Tibial artery (tissue), 4 donors: ENCODE results near the gene ICE1.
"Not testable (repeated sequence)": the region's sequence is repeated elsewhere in the genome, so short reads cannot be mapped to it uniquely, and the experiment has no call there.

ENCODE experiments used
- DNase-seq, 2 donors: peaks; one replicate each; pipeline ENCODE4 v3.0.0-alpha.2; 2019
- H3K27ac ChIP-seq, 2 donors: fragments of 200-600 bp; sonication (generic) in 1 of 2; 1 replicate in 1 of 2; 2 replicates in 1 of 2; pipeline ENCODE4 v1.5.1; 2018 to 2019; ENCODE audit warnings: mild to moderate bottlenecking in 1 of 2
- H3K27me3 ChIP-seq, 2 donors: fragments of 200-600 bp; sonication (generic) in 1 of 2; one replicate each; pipeline versions ENCODE4 v1.5.1 to v1.6.0; 2016 to 2019
- H3K36me3 ChIP-seq, 3 donors: fragments of 200-600 bp; sonication (generic) in 2 of 3; one replicate each; pipeline ENCODE4 v1.5.1; 2016 to 2019; ENCODE audit warnings: mild to moderate bottlenecking in 2 of 3
- H3K4me1 ChIP-seq, 4 donors: fragments of 200-600 bp; sonication (generic) in 2 of 4; 1 replicate in 3 of 4; 2 replicates in 1 of 4; pipeline ENCODE4 v1.5.1; 2016 to 2019
- H3K4me3 ChIP-seq, 2 donors: fragments of 200-600 bp; sonication (generic) in 1 of 2; 1 replicate in 1 of 2; 2 replicates in 1 of 2; pipeline ENCODE4 v1.5.1; 2018 to 2019; ENCODE audit warnings: mild to moderate bottlenecking in 2 of 2
- H3K9me3 ChIP-seq, 3 donors: fragments of 200-600 bp; sonication (generic) in 1 of 3; one replicate each; pipeline ENCODE4 v1.5.1; 2016 to 2019
- CTCF ChIP-seq, 2 experiments: fragments of 200-600 bp in 1 of 2; fragments of 450-650 bp in 1 of 2; IDR thresholded peaks; one replicate each; pipeline ENCODE4 v1.5.1; 2017 to 2019; ENCODE audit warnings: antibody characterized with exemption in 2 of 2, mild to moderate bottlenecking in 1 of 2, moderate library complexity in 1 of 2
- intact Hi-C: fragments of 100-400 bp; cut with DNase I; formaldehyde crosslinking; loops from one replicate; pipeline ENCODE4 v1.15.0; 2023; ENCODE audit warnings: low total_unique reads

ICE1 gene

DNA sequence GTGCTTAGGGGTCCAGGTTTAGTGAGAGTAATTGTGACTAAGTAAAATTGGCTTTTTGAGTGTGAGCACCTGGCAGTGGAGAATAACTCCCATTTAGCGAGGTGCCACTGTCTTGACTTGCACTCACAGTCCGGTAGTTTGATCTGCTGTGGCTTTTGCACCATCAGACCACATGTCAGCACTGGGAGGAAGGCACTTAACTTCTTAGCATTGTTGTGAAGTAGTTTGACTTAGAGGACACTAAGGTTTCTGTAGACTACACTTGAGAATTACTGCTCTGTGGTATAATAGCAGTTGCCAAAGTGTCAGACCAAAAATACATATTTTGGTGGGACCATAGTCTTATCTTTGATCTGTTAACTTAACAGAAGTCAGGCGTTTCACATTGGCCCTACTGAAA, 63.6 kb downstream of the ICE1 start:
- no peak for DNase-seq
- Histone ChIP-seq H3K27ac (no peak overlapping the region), H3K9me3 (no peaks in the 10 kb centered on the region), H3K4me3 (no peak overlapping the region), H3K4me1 (no peaks in the 10 kb centered on the region), H3K36me3 (peaks cover 0 to 56% (median 10%) of the 10 kb centered on the region in 3 donors), H3K27me3 (no peaks in the 10 kb centered on the region)
- TF ChIP-seq CTCF (IDR thresholded peaks at IDR 0.05) = no peak
- intact Hi-C loops = no loop called here

GRCh38 chr5:5487585-5488360, 65.3 kb downstream of the ICE1 start:
- no peak for DNase-seq
- H3K4me3 ChIP-seq = no peak overlapping the region
- peaks cover 0 to 3% (median 0%) of the 10 kb centered on the region in 4 donors for H3K4me1 ChIP-seq
- no peak for TF ChIP-seq CTCF (IDR thresholded peaks at IDR 0.05)
- H3K36me3 ChIP-seq = peaks cover 0 to 50% (median 10%) of the 10 kb centered on the region in 3 donors
- intact Hi-C loops = no loop called here
- H3K27ac ChIP-seq = no peak overlapping the region
- H3K27me3 ChIP-seq = no peaks in the 10 kb centered on the region
- H3K9me3 ChIP-seq = no peaks in the 10 kb centered on the region

DNA sequence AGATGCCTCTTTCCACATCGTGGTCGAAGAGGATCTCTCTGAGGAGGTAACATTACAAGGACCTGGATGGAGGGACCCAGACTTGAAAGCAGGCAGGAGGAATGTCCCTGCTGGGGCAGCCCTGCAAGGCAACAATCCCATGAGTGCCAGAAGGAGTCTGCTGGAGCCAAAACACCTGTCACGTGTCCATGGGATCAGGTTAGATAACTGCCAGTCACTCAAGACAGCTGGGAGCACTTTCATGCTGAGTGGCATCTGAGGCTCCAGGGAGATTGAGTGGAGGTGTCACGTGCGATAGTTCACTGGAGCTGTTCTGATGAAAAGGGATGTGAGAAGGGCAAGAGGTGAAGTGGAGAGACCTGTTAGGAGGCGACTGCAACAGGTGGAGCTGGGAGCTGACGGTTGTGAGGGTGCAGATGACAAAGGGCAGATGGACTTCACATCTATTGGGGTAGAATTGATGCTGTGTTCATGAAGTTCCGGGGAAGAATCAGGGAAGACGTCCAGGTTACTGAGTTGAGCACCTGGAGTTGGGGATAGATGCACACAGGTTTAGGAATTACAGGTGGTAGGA, 68.4 kb downstream of the ICE1 start:
- Histone ChIP-seq H3K36me3 (peaks cover 0 to 40% (median 10%) of the 10 kb centered on the region in 3 donors), H3K27me3 (no peaks in the 10 kb centered on the region), H3K4me3 (no peak overlapping the region), H3K4me1 (peaks cover 3 to 20% (median 9%) of the 10 kb centered on the region in 4 donors), H3K9me3 (no peaks in the 10 kb centered on the region), H3K27ac (no peak overlapping the region)
- TF ChIP-seq CTCF (IDR thresholded peaks at IDR 0.05) = no peak
- DNase-seq = no peak
- intact Hi-C loops = loop anchor here (5.0 to 10.0 kb wide), 2 partner anchors 954 to 1091 kb away; partner anchors contain the start of gene UBE2QL1

GRCh38 chr5:5492087-5492933, 69.8 kb downstream of the ICE1 start:
- Histone ChIP-seq H3K9me3 (no peaks in the 10 kb centered on the region), H3K4me1 (peaks cover 3 to 26% (median 9%) of the 10 kb centered on the region in 4 donors), H3K36me3 (peaks cover 0 to 28% (median 5%) of the 10 kb centered on the region in 3 donors), H3K27me3 (no peaks in the 10 kb centered on the region), H3K4me3 (no peak overlapping the region), H3K27ac (no peak overlapping the region)
- peak; percentile 54 to 73 for TF ChIP-seq CTCF (IDR thresholded peaks at IDR 0.05)
- intact Hi-C loops = loop anchor here (5.0 to 10.0 kb wide), 2 partner anchors 952 to 1090 kb away; partner anchors contain the start of gene UBE2QL1
- no peak for DNase-seq

DNA sequence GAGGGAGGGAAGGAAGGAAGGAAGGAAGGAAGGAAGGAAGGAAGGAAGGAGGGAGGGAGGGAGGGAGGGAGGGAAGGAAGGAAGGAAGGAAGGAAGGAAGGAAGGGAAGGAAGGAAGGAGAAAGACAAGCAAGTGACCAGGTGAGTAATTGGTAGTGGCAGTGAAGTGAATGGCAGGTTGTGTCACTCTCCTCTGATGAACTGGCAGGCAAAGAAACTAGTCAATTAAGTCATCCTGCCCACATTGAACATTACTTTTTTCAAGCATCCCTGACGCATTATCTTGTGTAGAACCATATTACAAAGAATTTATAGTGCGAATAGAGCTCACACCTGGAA, 70.4 kb downstream of the ICE1 start:
- DNase-seq, H3K9me3 ChIP-seq, H3K4me3 ChIP-seq, H3K27ac ChIP-seq, H3K27me3 ChIP-seq: not testable (repeated sequence)
- intact Hi-C loops = loop anchor here (5.0 to 10.0 kb wide), 2 partner anchors 952 to 1089 kb away; partner anchors contain the start of gene UBE2QL1
- H3K4me1 ChIP-seq = peaks cover 3 to 28% (median 9%) of the 10 kb centered on the region in 4 donors
- peaks cover 0 to 23% (median 5%) of the 10 kb centered on the region in 3 donors for H3K36me3 ChIP-seq
